HepG2 (cell line): ENCODE results near the gene PHF2.

Experiments used
- CHD2 ChIP-seq: IDR thresholded peaks from 2 replicates; pipeline ENCODE4 v1.6.1; 2011; ENCODE audit warnings: low read depth, low read length, improper control_type of control experiment
- MAFF ChIP-seq: IDR thresholded peaks from 2 replicates; pipeline ENCODE4 v1.6.1; 2011; ENCODE audit warnings: low read depth, low read length, improper control_type of control experiment
- NRL ChIP-seq: sonication (generic); formaldehyde crosslinking; IDR thresholded peaks from 2 replicates; pipeline ENCODE4 v1.5.0; 2020; ENCODE audit warnings: missing genetic modification reagents, mild to moderate bottlenecking, moderate library complexity, borderline replicate concordance
- POLR2AphosphoS5 ChIP-seq: IDR thresholded peaks from 2 replicates; pipeline ENCODE4 v1.6.1; 2012; ENCODE audit warnings: low read depth, low read length
- U2AF2 ChIP-seq: fragments of 200-400 bp; formaldehyde crosslinking; IDR thresholded peaks from 2 replicates; pipeline ENCODE4 v1.6.1; 2017; ENCODE audit warnings: low read depth, mild to moderate bottlenecking, low read length
- TF ChIP-seq, protein P1 (sequence below): sonication (generic); formaldehyde crosslinking; conservative IDR thresholded peaks from 2 replicates; pipeline ENCODE4 v1.4.0; 2020; ENCODE audit warnings: missing genetic modification reagents
- TF ChIP-seq, protein P2 (sequence below): IDR thresholded peaks from 2 replicates; pipeline ENCODE4 v1.6.1; 2012; ENCODE audit warnings: inconsistent platforms

DNA sequence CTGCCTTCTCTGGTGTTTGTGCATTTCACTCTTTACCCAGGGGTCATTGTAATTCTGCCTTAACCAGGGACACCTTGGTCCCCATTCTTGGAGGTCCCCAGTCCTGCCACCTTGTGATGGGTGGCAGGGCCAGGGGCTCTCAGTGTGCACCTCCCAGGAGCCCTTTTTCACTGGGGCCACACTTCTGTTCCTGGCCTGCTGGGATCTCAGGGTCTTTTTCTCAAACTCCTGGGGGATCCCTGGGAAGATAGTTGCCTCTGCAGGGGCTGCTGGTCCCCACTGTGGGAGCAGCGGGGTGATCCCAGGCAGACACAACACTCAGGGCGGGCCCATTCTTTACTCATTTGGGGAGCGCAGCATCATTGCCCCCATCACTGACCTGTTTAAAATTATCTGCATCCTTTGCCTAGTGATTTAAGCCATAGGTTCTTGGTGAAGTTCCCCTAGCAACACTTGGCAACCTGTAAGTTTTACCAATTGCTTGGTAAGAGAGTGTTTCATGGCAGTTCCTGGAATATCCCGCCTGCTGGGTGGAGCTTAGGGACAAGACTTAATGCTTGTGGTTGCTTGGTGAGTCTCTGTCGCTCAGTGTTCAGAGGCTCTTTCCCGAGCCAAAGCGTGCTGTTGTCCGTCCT lies 15.7 kb downstream of the PHF2 start:
- no peak for TF ChIP-seq U2AF2
- TF ChIP-seq NRL (CRISPR knock-in tag), result no peak
- TF ChIP-seq, protein P1, sequence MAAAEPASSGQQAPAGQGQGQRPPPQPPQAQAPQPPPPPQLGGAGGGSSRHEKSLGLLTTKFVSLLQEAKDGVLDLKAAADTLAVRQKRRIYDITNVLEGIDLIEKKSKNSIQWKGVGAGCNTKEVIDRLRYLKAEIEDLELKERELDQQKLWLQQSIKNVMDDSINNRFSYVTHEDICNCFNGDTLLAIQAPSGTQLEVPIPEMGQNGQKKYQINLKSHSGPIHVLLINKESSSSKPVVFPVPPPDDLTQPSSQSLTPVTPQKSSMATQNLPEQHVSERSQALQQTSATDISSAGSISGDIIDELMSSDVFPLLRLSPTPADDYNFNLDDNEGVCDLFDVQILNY (CRISPR knock-in tag), result no peak
- no peak for TF ChIP-seq MAFF
- TF ChIP-seq CHD2, result no peak
- no peak for TF ChIP-seq POLR2AphosphoS5
- TF ChIP-seq, protein P2, sequence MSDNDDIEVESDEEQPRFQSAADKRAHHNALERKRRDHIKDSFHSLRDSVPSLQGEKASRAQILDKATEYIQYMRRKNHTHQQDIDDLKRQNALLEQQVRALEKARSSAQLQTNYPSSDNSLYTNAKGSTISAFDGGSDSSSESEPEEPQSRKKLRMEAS, result no peak
